HG03139 (cell line): ENCODE data around the gene RAPGEF1.

Source experiments
- ATAC-seq: cut with Tn5 transposase; IDR thresholded peaks from one replicate; pipeline ENCODE4 v1.9.1; 2021; ENCODE audit not compliant: unreplicated experiment

RAPGEF1 gene

DNA sequence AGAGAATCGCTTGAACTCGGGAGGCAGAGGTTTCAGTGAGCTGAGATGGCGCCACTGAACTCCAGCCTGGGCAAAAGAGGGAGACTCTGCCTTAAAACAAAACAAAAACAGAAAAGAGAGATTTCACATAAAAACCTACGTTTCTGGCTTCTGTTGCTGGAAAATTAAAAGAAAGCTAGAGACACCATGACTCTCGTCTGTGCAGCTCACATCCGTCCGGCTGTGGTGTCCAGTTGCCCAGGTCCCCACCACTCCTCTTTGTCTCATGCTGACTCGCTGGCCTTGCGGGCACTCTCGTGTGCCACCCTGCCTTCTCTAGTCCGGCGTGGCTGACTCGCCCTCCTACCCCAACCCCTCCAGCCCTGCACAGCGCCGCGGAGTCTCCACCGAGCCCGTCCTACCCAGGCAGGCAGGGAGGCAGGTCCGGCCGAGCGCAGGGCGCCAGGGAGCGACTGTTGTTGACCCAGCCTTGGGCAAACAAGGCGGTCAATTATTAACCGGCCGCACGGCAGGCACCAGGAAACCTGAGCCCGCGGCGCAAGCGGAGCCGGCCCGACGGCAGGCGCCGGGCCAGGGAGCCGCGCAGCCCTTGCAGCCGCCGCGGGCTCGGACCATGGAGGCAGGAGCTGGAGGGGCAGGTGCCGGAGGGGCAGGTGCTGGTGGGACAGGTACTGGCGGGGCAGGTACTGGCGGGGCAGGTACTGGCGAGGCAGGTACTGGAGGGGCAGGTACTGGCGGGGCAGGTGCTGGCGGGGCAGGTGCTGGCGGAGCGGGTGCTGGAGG is 194.7 kb downstream of the RAPGEF1 start, which contains the start of gene PRRT1B:
Gene PRRT1B, plus strand, starts transcription at position 521 of the 783 bp plus-strand sequence. Its CDS starts 93 bp downstream, at position 614.
- no peak for ATAC-seq

DNA sequence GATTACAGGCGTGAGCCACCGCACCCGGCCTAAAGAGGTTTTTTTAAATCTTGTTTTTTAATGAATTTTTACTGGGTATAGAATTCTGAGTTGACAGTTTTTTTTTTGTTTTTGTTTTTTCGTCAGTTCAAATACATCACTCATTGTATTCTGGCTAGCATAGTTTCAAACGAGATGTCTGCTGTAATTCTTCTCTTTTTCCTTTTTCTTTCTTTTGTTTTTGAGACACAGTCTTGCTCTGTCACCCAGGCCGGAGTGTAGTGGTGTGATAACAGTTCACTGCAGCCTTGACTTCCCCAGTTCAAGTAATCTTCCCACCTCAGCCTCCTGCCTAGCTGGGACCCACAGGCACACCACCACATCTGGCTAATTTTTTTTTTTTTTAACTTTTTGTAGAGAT is 196.7 kb downstream of the RAPGEF1 start:
- ATAC-seq: no peak

DNA sequence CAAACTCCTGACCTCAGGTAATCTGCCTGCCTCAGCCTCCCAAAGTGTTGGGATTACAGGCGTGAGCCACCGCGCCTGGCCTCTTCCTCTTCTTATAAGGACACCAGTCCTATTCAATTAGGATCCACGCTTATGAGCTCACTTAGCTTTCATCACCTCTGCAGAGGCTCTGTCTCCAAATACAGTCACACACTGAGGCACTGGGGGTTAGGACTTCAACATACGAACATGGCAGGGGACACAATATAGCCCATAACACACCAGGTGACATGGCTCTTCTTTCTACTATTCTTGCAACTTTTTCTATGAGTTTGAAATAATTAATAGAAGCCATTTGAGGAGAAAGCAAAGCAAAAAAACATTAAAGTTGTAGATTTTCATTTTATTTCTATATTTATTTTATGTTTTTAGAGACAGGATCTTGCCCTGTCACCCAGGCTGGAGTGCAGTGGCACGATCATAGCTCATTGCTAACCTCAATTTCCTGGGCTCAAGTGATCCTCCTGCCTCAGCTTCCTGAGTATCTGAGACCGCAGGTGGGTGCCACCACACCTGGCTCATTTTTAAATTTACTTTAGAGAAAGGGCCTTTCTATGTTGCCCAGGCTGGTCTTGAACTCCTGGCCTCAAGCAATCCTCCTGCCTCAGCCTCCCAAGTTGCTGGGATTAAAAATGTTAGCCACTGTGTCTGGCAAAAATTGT is 200.5 kb downstream of the RAPGEF1 start:
- ATAC-seq: no peak

DNA sequence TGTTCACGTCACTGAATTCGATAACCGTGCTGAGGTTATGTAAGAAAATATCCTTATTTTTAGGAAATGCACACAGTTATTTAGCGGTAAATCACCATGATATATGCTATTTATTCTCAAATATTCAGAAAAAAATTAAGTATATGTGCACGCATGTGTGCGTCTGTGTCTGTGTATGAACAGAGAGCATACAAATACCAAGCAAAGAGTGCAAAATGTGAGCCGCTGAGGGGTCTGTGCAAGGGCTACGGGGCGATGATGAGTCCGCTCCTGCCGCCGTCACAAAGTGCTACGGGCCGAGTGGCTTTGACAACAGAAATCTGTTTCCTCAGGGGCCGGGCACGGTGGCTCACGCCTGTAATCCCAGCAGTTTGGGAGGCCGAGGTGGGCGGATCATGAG is 201.9 kb downstream of the RAPGEF1 start:
- ATAC-seq: no peak

DNA sequence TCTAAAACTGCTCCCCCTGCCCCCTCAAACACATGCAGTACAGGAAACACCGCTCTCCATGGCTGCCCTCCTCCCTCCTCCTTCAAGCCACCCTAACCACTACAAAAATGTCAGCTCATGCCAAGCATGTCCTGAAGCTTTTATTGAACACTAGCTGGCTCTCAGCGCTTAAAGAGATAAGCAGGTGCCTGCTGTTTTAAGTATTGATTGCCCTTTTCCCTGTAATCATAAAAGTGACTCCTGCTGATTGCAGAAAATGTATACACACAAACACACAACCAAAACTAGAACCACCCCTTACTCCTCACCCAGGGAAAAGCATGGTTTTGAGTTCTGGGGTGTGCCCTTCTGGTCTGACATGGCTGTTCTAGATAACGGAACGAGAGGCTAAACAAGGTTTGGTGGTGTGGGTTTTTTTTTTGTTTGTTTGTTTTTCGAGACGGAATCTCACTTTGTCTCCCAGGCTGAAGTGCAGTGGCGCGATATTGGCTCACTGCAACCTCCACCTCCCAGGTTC is 205.1 kb downstream of the RAPGEF1 start:
- no peak for ATAC-seq

DNA sequence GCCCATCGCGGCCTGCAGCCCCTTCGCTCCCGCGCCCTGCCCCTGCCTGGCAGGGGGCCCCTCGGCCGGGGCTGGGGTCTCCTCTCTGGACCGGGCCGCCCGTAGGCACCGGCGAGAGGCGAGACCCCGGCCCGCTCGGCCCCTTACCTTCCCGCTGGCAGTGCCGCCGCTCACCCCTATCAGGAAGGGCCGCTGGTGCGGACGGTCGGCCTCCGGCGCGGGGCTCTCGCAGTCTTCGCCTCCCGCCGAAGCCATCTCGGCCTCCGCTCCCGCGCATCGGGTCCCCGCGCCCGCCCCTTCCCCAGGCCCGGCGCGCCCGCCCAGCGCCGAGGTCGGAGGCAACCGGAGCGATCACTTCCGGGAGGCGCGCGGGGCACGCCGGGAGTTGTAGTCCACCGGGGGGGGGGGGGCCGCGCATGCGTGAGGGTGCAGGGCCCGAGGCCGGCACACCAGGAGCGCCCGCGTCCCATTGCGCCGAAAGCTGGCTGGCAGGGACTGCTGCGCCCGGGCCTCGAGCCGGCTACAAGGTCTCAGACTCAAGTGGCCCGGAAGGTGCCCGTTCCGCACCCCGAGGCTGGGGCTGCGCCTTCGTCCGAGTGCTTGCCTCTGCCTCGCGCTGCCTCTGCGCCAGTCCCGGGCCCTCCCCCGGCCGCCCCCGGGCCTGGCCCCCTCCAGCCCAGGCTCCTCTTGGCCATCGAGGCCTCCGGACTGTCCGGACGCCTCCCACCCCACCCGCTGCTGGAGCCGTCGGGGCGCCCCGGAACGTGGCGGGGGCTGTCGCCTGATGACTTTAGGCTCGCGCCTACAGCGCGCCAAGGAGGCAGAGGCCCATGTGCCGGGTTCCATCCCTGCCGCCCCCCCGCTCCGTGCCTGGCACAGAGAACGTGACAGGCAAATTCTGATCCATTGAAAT is 208.7 kb downstream of the RAPGEF1 start, which contains the start of gene UCK1:
Gene UCK1, minus strand, starts transcription at position 344 of the 913 bp plus-strand sequence. Its CDS starts 89 bp downstream, at position 255.
- ATAC-seq: peak; percentile 76

DNA sequence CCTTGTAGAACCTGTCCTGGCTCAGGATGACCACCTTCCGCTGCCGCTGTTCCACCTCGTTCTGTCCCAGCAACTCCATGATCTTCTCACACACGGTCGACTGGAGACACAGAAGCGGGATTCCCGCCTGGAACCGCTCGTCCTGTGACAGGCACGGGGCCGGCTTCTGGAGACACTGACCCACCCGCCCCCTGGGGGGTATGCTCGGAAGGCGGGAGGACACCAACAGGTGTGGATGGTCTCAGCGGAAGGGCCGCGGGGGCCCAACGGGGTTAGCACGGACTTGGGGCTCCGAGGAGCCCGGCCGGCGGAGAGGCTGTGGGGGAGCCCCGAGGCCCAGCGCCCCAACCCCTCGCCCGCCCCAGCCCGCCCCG is 209.3 kb downstream of the RAPGEF1 start:
- peak; percentile 24 for ATAC-seq

DNA sequence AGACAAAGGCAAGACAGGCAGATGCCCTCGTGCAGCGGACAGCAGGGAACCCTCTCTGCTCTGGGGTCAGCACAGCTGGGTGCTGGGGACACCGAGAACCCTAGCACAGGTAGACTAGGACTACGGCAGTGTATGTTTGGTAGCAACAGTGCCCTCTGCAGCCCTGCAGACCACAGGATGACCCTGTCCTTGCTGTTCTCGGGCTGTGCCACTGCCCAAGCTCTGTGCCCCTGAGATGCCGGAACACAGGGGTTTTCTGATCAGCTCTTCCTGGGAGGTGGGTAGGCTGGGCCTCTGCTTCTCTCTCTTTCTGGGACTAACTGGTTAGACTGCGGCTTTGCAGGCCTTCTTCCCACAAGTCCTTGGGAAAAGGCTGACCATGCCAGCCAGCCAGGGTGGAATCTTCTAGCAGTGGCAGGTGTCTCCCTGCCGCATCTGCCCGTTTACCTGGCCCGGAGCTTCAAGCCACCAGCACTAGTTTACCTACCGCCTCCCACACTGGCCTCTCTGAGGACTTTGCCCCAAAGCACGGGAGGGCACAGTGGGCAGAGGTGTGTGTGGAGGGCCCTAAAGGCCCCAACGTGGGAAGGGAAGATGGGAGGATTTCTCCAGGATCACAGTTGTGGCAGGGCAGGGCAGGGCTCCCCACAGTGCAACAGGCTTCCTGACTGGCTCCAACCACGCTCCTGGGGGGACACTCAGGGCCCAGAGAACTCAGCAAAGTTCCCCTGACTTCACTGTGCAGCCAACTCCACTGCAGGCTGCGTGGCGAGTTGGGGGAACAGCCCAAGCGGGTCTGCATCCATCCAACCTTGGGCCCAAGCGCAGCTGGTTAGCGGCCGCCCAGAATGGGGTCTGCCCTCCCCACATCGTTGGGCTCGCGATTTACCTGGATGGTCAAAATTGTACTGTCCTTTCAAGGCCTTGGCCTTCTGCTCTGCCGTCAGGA is 210.0 kb downstream of the RAPGEF1 start:
- no peak for ATAC-seq

DNA sequence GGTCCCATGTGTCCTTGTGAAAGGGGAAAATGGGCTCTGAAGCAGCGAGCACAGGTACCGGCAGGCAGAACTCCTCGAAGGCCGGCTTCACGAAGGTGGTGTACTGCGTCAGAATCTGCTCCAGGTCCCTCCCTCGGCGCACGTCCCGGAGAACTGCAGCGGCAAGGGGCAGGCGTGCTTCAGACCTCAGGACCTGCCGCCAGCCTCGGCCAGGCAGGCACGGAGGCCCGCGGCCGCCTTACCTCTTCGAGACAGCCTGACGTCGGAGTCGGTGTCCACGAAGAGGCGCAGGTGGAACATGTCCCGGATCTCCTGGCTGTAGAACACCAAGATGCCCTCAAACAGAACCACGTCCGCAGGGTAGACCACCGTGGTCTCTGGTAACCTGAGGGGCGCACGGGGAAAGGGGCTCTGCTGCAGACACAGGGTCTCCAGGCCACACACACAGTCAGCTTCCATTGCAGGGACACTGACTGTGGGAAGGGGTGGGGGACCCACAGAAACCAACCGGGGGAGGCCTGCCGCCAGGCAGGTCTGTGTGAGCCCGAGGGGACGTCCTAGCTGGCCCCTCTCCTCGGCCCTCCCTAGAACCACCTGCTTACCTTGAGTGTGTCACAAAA is 210.9 kb downstream of the RAPGEF1 start:
- no peak for ATAC-seq

DNA sequence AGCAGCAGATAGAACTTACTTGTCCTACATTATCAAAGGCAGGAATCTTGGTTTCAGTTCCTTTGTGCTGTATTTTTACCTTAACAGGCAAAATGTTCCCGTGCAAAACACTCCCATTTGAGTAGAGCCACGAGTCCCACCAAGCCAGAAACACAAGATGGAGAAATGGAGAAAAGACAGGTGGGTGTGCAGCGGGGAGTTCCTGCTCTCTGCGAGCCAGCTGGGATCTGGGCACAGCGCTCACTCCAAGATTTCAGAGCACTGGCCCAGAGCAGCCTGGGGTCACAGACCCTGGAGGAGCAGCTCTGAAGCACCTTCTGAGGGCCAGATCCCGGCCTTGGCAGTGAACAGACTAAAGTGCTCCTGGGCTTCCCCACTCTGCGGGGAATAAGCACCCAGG is 211.7 kb downstream of the RAPGEF1 start:
- no peak for ATAC-seq
